Measurements from ENCODE around the gene TCN1. TPM values are rescaled to one million over a fixed set of nuclear protein-coding genes. Genes with fewer than 3 reads are reported as not detected.

The TCN1 gene
- polyA plus RNA-seq, 3 donors: not detected

- DNase-seq: peak in 1 of 3 donors; percentile 31
- H3K36me3 Mint-ChIP-seq: peaks cover 0 to 3% of the 10 kb centered on the region in 2 donors
- H3K27ac Mint-ChIP-seq: peak overlapping the region in 1 of 7 donors; percentile 48
- intact Hi-C loops (cut with micrococcal nuclease): no loop called here
- Histone ChIP-seq H3K27ac (ENCODE audit: low read depth in 1 of 2, low read length in 2 of 2) (no peak overlapping the region), H3K27me3 (ENCODE audit: control insufficient read depth in 2 of 2, insufficient read depth in 2 of 2, low read length in 2 of 2) (no peaks in the 10 kb centered on the region), H4K20me1 (ENCODE audit: insufficient read depth, low read length) (no peaks in the 10 kb centered on the region), H3K4me2 (replicated peaks; ENCODE audit: extremely low read depth, low read length, poor library complexity, severe bottlenecking) (no peak overlapping the region), H3K9me3 (replicated peaks in 1 of 2; ENCODE audit: control insufficient read depth in 1 of 2, insufficient read depth in 1 of 2, low read length in 2 of 2) (peaks cover 7 to 20% of the 10 kb centered on the region in 2 donors), H3K9ac (ENCODE audit: insufficient read depth, low read length, poor library complexity, severe bottlenecking) (no peak overlapping the region), H3K4me3 (replicated peaks in 1 of 3; ENCODE audit: low read depth in 2 of 3, low read length in 3 of 3) (no peak overlapping the region), H3K36me3 (replicated peaks in 1 of 2; ENCODE audit: control insufficient read depth in 1 of 2, insufficient read depth in 2 of 2, low read length in 2 of 2) (no peaks in the 10 kb centered on the region), H3K79me2 (ENCODE audit: insufficient read depth, low read length) (no peaks in the 10 kb centered on the region), H2AFZ (ENCODE audit: insufficient read depth, low read depth, low read length, poor library complexity, severe bottlenecking) (no peak overlapping the region), H3K4me1 (ENCODE audit: control insufficient read depth in 1 of 2, insufficient read depth in 2 of 2, low read length in 2 of 2) (no peaks in the 10 kb centered on the region)
- peaks cover 1 to 2% (median 1%) of the 10 kb centered on the region in 3 donors for H3K27me3 Mint-ChIP-seq (ENCODE audit: low read depth in 3 of 3)
- WGBS (ENCODE audit: insufficient coverage): 51% methylated on average over 8 of the region's 11 CpGs
- H3K4me1 Mint-ChIP-seq: peaks cover 4% of the 10 kb centered on the region
- no peak overlapping the region for H3K4me3 Mint-ChIP-seq
- TF ChIP-seq CTCF (IDR thresholded peaks at IDR 0.05): no peak
- peaks cover 4 to 25% (median 13%) of the 10 kb centered on the region in 7 donors for H3K9me3 Mint-ChIP-seq
Observed at GRCh38 chr11:59899532-59899931, 33.2 kb upstream of the TCN1 start.

- no peak for TF ChIP-seq CTCF (IDR thresholded peaks at IDR 0.05)
- no peaks in the 10 kb centered on the region for H3K27me3 ChIP-seq (ENCODE audit: control insufficient read depth in 2 of 2, insufficient read depth in 2 of 2, low read length in 2 of 2)
- WGBS (ENCODE audit: insufficient coverage): 99% methylated on average over 6 of the region's 7 CpGs
- peaks cover 1 to 2% (median 1%) of the 10 kb centered on the region in 3 donors for H3K27me3 Mint-ChIP-seq (ENCODE audit: low read depth in 3 of 3)
- no peak overlapping the region for H2AFZ ChIP-seq (ENCODE audit: insufficient read depth, low read depth, low read length, poor library complexity, severe bottlenecking)
- H3K9me3 Mint-ChIP-seq: peaks cover 4 to 24% (median 13%) of the 10 kb centered on the region in 7 donors
- H4K20me1 ChIP-seq (ENCODE audit: insufficient read depth, low read length): no peaks in the 10 kb centered on the region
- no peak overlapping the region for H3K9ac ChIP-seq (ENCODE audit: insufficient read depth, low read length, poor library complexity, severe bottlenecking)
- no peak overlapping the region for H3K27ac Mint-ChIP-seq
- DNase-seq: no peak
- intact Hi-C loops (cut with micrococcal nuclease): no loop called here
- no peaks in the 10 kb centered on the region for H3K4me1 ChIP-seq (ENCODE audit: control insufficient read depth in 1 of 2, insufficient read depth in 2 of 2, low read length in 2 of 2)
- peaks cover 0 to 3% of the 10 kb centered on the region in 2 donors for H3K36me3 Mint-ChIP-seq
- H3K4me3 Mint-ChIP-seq: no peak overlapping the region
- H3K4me2 ChIP-seq (replicated peaks; ENCODE audit: extremely low read depth, low read length, poor library complexity, severe bottlenecking): no peak overlapping the region
- no peaks in the 10 kb centered on the region for H3K79me2 ChIP-seq (ENCODE audit: insufficient read depth, low read length)
- H3K9me3 ChIP-seq (replicated peaks in 1 of 2; ENCODE audit: control insufficient read depth in 1 of 2, insufficient read depth in 1 of 2, low read length in 2 of 2): peaks cover 7 to 20% of the 10 kb centered on the region in 2 donors
- H3K27ac ChIP-seq (ENCODE audit: low read depth in 1 of 2, low read length in 2 of 2): no peak overlapping the region
- H3K4me1 Mint-ChIP-seq: peaks cover 4% of the 10 kb centered on the region
- no peak overlapping the region for H3K4me3 ChIP-seq (replicated peaks in 1 of 3; ENCODE audit: low read depth in 2 of 3, low read length in 3 of 3)
- no peaks in the 10 kb centered on the region for H3K36me3 ChIP-seq (replicated peaks in 1 of 2; ENCODE audit: control insufficient read depth in 1 of 2, insufficient read depth in 2 of 2, low read length in 2 of 2)
Observed at GRCh38 chr11:59898650-59899049, 32.4 kb upstream of the TCN1 start.

All from CD14-positive monocyte (primary cell).